ENCODE data around the gene ODAD4. TPM values are rescaled to one million over a fixed set of nuclear protein-coding genes. Genes with fewer than 3 reads are reported as not detected.

Gene ODAD4
- total and polyA plus RNA-seq, 4 donors: 0.81 to 3.8 (median 1.9) TPM

DNA sequence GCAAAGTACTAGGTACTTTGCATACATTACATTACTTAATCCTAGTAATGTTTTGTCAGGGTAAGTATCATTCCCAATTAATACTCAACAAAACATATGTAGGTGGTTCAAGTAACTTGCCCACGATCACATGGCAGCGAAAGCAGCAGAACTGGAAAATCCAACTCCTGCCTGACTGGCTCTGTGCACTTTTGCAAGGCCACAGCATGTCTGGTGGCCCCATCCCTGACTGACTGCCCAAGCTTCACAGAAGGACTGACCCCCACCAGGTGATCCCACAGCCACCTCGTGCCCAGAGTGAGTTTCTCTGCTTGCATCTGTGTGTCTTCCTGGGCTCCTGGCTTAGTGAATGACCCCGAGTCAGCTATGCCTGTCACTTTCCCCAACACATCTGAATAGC lies 47.6 kb downstream of the ODAD4 start:
- ATAC-seq (ENCODE audit: low FRiP score): no peak
- WGBS, 2 donors: 91% methylated on average over 4 of the region's 4 CpGs
- Histone ChIP-seq H3K36me3 (ENCODE audit: control insufficient read depth in 1 of 2, insufficient read depth in 2 of 2, low read length in 1 of 2) (peaks cover 0 to 15% of the 10 kb centered on the region in 2 donors), H3K9me3 (ENCODE audit: control insufficient read depth, low read length) (no peaks in the 10 kb centered on the region), H3K4me3 (ENCODE audit: low read length in 2 of 2) (no peak overlapping the region), H3K27me3 (ENCODE audit: control insufficient read depth in 1 of 2, insufficient read depth in 2 of 2, low read length in 1 of 2) (no peaks in the 10 kb centered on the region), H3K4me1 (ENCODE audit: control insufficient read depth in 1 of 2, insufficient read depth in 2 of 2, low read length in 2 of 2) (no peaks in the 10 kb centered on the region), H3K27ac (ENCODE audit: low read depth in 1 of 2, low read length in 2 of 2) (no peak overlapping the region)
- intact Hi-C loops (cut with DNase I): no loop called here
- peak in 1 of 2 donors; percentile 48 for DNase-seq

DNA sequence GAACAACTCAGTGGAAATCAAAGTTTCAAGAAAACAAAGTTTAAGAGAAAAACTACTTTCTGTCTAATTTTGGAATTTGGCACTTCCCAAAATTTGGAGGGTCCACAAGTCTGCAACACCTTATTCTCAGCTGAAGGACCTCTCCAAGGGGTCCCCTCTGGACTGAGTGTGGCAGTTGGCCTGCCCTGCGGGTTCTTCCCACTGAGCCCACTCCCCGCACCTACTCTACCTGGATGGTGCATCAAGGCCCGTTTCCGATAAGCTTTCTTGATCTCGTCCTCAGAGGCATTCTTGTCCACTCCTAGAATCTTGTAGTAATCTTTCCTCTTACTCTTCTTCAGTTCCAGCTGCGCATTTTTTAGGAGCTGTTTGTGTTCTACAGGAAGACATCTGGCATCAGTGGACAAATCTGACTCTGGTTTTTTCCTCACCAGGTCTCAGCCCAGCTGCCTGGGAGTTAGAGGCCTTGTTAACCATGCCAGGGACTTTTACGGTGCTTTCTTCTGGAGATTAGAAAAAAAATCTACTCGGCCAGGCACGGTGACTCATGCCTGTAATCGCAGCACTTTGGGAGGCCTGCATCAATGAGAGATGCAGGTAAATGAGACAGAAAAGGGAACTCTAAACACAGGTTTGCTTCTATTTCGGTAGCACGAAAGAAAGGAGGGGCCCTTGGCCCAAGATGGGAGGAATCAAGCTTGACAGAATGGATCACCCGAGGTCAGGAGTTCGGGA lies 51.8 kb downstream of the ODAD4 start:
- no peaks in the 10 kb centered on the region for H3K9me3 ChIP-seq (ENCODE audit: control insufficient read depth, low read length)
- H3K4me3 ChIP-seq (ENCODE audit: low read length in 2 of 2): no peak overlapping the region
- H3K27ac ChIP-seq (ENCODE audit: low read depth in 1 of 2, low read length in 2 of 2): no peak overlapping the region
- peaks cover 3 to 6% of the 10 kb centered on the region in 2 donors for H3K36me3 ChIP-seq (ENCODE audit: control insufficient read depth in 1 of 2, insufficient read depth in 2 of 2, low read length in 1 of 2)
- no peaks in the 10 kb centered on the region for H3K27me3 ChIP-seq (ENCODE audit: control insufficient read depth in 1 of 2, insufficient read depth in 2 of 2, low read length in 1 of 2)
- H3K4me1 ChIP-seq (ENCODE audit: control insufficient read depth in 1 of 2, insufficient read depth in 2 of 2, low read length in 2 of 2): no peaks in the 10 kb centered on the region
- no peak for ATAC-seq (ENCODE audit: low FRiP score)
- 78 to 82% methylated on average over 14 of the region's 14 CpGs for WGBS, 2 donors
- DNase-seq: no peak
- intact Hi-C loops (cut with DNase I): no loop called here

DNA sequence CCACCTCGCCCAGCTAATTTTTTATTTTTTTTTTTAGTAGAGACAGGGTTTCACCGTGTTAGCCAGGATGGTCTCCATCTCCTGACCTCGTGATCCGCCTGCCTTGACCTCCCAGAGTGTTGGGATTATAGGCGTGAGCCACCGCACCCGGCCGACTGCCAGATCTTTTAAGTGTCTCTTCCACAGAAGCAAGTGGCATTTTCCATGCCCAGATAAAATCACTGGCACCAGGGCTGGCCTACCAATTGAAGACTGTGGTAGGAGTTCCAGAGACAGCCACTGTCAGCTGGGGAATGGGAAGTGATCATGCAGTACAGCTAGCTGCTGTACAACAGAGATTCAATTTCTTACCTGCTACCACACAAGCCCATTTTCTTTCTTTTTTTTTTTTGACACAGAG lies 54.0 kb downstream of the ODAD4 start:
- peaks cover 10 to 12% of the 10 kb centered on the region in 2 donors for H3K36me3 ChIP-seq (ENCODE audit: control insufficient read depth in 1 of 2, insufficient read depth in 2 of 2, low read length in 1 of 2)
- no peaks in the 10 kb centered on the region for H3K27me3 ChIP-seq (ENCODE audit: control insufficient read depth in 1 of 2, insufficient read depth in 2 of 2, low read length in 1 of 2)
- no peak for ATAC-seq (ENCODE audit: low FRiP score)
- 94 to 96% methylated on average over 8 of the region's 8 CpGs for WGBS, 2 donors
- H3K27ac ChIP-seq (ENCODE audit: low read depth in 1 of 2, low read length in 2 of 2): no peak overlapping the region
- DNase-seq: no peak
- intact Hi-C loops (cut with DNase I): no loop called here
- no peaks in the 10 kb centered on the region for H3K9me3 ChIP-seq (ENCODE audit: control insufficient read depth, low read length)
- no peaks in the 10 kb centered on the region for H3K4me1 ChIP-seq (ENCODE audit: control insufficient read depth in 1 of 2, insufficient read depth in 2 of 2, low read length in 2 of 2)
- H3K4me3 ChIP-seq (ENCODE audit: low read length in 2 of 2): no peak overlapping the region

DNA sequence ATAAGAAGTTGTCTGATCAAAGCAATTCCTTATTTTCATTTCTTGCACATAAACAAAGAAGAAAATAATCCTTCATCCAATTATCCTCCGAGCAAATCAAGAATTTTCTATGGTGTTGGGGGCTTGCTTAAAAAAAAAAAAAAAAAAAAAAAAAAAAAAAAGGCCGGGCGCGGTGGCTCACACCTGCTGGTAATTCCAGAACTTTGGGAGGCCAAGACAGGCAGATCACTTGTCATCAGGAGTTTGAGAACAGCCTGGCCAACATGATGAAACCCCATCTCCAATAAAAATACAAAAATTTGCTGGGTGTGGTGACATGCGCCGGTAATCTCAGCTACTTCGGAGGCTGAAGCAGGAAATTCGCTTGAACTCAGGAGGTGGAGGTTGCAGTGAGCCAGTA lies 55.5 kb downstream of the ODAD4 start:
- Histone ChIP-seq H3K36me3 (ENCODE audit: control insufficient read depth in 1 of 2, insufficient read depth in 2 of 2, low read length in 1 of 2) (peaks cover 13 to 14% of the 10 kb centered on the region in 2 donors), H3K9me3 (ENCODE audit: control insufficient read depth, low read length) (no peaks in the 10 kb centered on the region), H3K27ac (ENCODE audit: low read depth in 1 of 2, low read length in 2 of 2) (no peak overlapping the region), H3K4me1 (ENCODE audit: control insufficient read depth in 1 of 2, insufficient read depth in 2 of 2, low read length in 2 of 2) (no peaks in the 10 kb centered on the region), H3K4me3 (ENCODE audit: low read length in 2 of 2) (no peak overlapping the region), H3K27me3 (ENCODE audit: control insufficient read depth in 1 of 2, insufficient read depth in 2 of 2, low read length in 1 of 2) (no peaks in the 10 kb centered on the region)
- 96 to 97% methylated on average over 7 to 8 of the region's 8 CpGs for WGBS, 2 donors
- intact Hi-C loops (cut with DNase I): no loop called here
- ATAC-seq (ENCODE audit: low FRiP score): no peak
- DNase-seq: no peak

DNA sequence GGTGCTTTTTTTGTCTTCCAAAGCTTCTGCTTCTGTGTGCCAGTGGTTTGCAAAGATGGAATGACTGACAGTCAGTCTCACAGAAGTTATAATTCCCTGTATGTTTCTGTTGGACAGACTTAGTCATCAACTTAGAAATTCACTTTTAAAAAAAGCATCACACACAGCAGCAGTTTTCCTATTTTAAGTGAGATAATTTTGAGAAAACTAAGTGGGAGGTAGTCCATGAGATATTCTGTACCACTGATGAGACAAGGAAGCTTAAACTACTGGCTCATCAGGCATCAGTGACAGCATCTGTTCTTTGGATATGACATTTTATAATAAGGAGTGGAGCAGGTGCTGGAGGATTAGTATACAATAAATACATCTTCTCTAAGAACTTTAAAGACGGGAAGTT lies 56.2 kb downstream of the ODAD4 start:
- ATAC-seq (ENCODE audit: low FRiP score) (no peak), DNase-seq (no peak)
- intact Hi-C loops (cut with DNase I): no loop called here
- Histone ChIP-seq H3K27ac (ENCODE audit: low read depth in 1 of 2, low read length in 2 of 2) (no peak overlapping the region), H3K4me1 (ENCODE audit: control insufficient read depth in 1 of 2, insufficient read depth in 2 of 2, low read length in 2 of 2) (no peaks in the 10 kb centered on the region), H3K4me3 (ENCODE audit: low read length in 2 of 2) (no peak overlapping the region), H3K36me3 (ENCODE audit: control insufficient read depth in 1 of 2, insufficient read depth in 2 of 2, low read length in 1 of 2) (peaks cover 14% of the 10 kb centered on the region in 2 donors), H3K27me3 (ENCODE audit: control insufficient read depth in 1 of 2, insufficient read depth in 2 of 2, low read length in 1 of 2) (no peaks in the 10 kb centered on the region), H3K9me3 (ENCODE audit: control insufficient read depth, low read length) (no peaks in the 10 kb centered on the region)
- 87 to 93% methylated on average over 1 of the region's 1 CpG for WGBS, 2 donors

DNA sequence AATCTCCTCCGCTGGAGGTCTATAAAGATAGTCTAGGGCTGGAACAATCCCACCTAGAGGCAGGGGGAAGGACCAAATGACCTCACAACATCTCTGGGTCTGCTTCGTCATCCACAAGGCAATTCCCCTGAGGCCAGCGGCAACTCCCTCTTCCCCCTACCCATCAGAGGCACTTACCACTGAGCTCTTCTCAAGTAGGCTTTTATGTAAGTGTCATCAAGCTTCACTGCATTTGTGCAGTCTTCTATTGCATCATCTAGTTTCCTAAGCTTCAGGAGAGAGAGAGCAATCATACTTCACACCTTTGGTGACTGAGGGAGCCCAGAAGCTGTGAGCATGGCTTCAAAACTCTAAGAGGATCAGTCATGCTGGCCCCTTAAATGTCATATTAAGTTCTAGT lies 57.2 kb downstream of the ODAD4 start:
- Histone ChIP-seq H3K27me3 (ENCODE audit: control insufficient read depth in 1 of 2, insufficient read depth in 2 of 2, low read length in 1 of 2) (no peaks in the 10 kb centered on the region), H3K4me1 (ENCODE audit: control insufficient read depth in 1 of 2, insufficient read depth in 2 of 2, low read length in 2 of 2) (no peaks in the 10 kb centered on the region), H3K4me3 (ENCODE audit: low read length in 2 of 2) (no peak overlapping the region), H3K36me3 (ENCODE audit: control insufficient read depth in 1 of 2, insufficient read depth in 2 of 2, low read length in 1 of 2) (peaks cover 14 to 16% of the 10 kb centered on the region in 2 donors), H3K27ac (ENCODE audit: low read depth in 1 of 2, low read length in 2 of 2) (no peak overlapping the region), H3K9me3 (ENCODE audit: control insufficient read depth, low read length) (no peaks in the 10 kb centered on the region)
- DNase-seq: no peak
- intact Hi-C loops (cut with DNase I): no loop called here
- ATAC-seq (ENCODE audit: low FRiP score): no peak
- WGBS, 2 donors: 72% methylated on average over 3 of the region's 3 CpGs

DNA sequence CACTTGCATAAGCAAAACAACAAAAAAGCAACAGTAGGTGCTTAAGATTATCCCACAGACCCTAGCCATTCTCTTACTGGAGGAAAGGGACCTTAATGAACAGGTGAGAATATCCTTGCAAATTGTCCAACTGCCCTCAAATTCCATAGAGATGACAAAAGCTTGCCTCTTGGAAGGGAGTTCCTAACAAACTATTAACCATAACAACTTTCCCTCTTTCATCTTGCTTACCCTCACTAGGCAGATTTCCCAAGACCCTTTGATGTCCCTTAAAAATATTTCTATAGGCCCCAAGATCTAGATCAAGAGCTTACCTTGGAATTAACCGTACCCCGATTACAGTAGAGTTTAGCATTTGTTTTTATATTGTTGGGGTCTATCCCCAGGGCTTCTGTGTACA lies 58.0 kb downstream of the ODAD4 start:
- Histone ChIP-seq H3K27me3 (ENCODE audit: control insufficient read depth in 1 of 2, insufficient read depth in 2 of 2, low read length in 1 of 2) (no peaks in the 10 kb centered on the region), H3K4me3 (ENCODE audit: low read length in 2 of 2) (no peak overlapping the region), H3K4me1 (ENCODE audit: control insufficient read depth in 1 of 2, insufficient read depth in 2 of 2, low read length in 2 of 2) (no peaks in the 10 kb centered on the region), H3K27ac (ENCODE audit: low read depth in 1 of 2, low read length in 2 of 2) (no peak overlapping the region), H3K9me3 (ENCODE audit: control insufficient read depth, low read length) (no peaks in the 10 kb centered on the region), H3K36me3 (ENCODE audit: control insufficient read depth in 1 of 2, insufficient read depth in 2 of 2, low read length in 1 of 2) (peaks cover 14 to 17% of the 10 kb centered on the region in 2 donors)
- intact Hi-C loops (cut with DNase I): no loop called here
- no peak for ATAC-seq (ENCODE audit: low FRiP score)
- no peak for DNase-seq
- WGBS, 2 donors: 94 to 96% methylated on average over 2 of the region's 2 CpGs

DNA sequence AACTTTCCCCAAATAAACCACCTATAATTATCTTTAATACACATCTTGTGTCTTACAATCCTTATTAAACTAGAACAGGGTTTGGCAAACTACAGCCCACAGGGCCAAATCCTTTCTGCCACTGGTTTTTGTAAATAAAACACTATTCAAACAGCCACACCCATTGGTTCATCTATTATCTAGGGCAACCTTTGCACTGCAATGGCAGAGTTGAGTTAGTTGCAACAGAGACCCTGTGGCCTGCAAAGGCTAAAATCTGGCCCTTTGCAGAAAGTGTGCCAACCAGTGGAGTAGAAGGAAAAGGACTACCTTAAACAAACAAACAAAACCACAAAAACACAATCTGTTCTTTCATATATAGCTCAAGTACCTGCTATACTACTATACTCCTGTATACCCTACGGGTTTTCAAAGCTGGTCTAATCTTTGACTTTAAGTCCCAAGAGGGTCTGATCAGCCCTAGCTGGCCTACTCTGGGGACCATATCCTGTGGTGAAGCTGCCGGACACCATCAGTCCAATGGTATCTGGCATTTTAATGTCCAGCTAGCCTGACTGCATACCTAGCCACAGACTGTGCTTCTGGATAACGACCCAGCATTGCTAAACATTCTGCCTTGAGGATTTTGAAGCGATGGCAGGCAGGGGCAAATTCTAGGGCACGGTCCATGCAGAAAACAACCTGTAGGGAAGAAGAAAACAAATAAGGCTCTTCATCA lies 59.4 kb downstream of the ODAD4 start:
- peaks cover 15 to 17% of the 10 kb centered on the region in 2 donors for H3K36me3 ChIP-seq (ENCODE audit: control insufficient read depth in 1 of 2, insufficient read depth in 2 of 2, low read length in 1 of 2)
- no peaks in the 10 kb centered on the region for H3K4me1 ChIP-seq (ENCODE audit: control insufficient read depth in 1 of 2, insufficient read depth in 2 of 2, low read length in 2 of 2)
- ATAC-seq (ENCODE audit: low FRiP score): no peak
- intact Hi-C loops (cut with DNase I): no loop called here
- no peaks in the 10 kb centered on the region for H3K9me3 ChIP-seq (ENCODE audit: control insufficient read depth, low read length)
- WGBS, 2 donors: 77 to 89% methylated on average over 5 of the region's 5 CpGs
- no peak overlapping the region for H3K27ac ChIP-seq (ENCODE audit: low read depth in 1 of 2, low read length in 2 of 2)
- DNase-seq: no peak
- no peak overlapping the region for H3K4me3 ChIP-seq (ENCODE audit: low read length in 2 of 2)
- H3K27me3 ChIP-seq (ENCODE audit: control insufficient read depth in 1 of 2, insufficient read depth in 2 of 2, low read length in 1 of 2): no peaks in the 10 kb centered on the region

DNA sequence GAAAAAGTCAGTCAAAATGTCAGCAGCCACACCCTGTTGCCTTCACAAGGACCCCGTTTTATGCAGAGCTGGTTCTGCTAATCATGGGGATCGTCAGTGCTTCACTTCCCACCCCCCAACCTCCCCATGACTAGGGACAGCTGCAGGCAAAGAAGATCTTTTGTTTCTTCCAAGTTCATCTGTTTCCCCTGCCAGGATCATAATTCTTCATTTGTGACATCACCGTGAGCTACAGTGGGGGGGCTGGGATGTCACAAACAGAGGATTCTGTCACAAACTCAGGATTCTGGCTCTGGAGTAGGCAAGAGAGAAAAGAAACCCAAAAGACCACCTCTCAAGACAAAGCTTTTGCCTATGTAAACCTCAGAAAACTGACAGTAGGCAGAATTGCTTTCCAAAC lies 62.2 kb downstream of the ODAD4 start:
- WGBS, 2 donors: 67 to 73% methylated on average over 3 of the region's 3 CpGs
- Histone ChIP-seq H3K4me1 (ENCODE audit: control insufficient read depth in 1 of 2, insufficient read depth in 2 of 2, low read length in 2 of 2) (no peaks in the 10 kb centered on the region), H3K27me3 (ENCODE audit: control insufficient read depth in 1 of 2, insufficient read depth in 2 of 2, low read length in 1 of 2) (no peaks in the 10 kb centered on the region), H3K36me3 (ENCODE audit: control insufficient read depth in 1 of 2, insufficient read depth in 2 of 2, low read length in 1 of 2) (peaks cover 21 to 23% of the 10 kb centered on the region in 2 donors), H3K27ac (ENCODE audit: low read depth in 1 of 2, low read length in 2 of 2) (no peak overlapping the region), H3K4me3 (ENCODE audit: low read length in 2 of 2) (no peak overlapping the region), H3K9me3 (ENCODE audit: control insufficient read depth, low read length) (no peaks in the 10 kb centered on the region)
- intact Hi-C loops (cut with DNase I): no loop called here
- ATAC-seq (ENCODE audit: low FRiP score): no peak
- no peak for DNase-seq
